GM12878 (cell line): ENCODE data around the gene ABI3. TPM values are rescaled to one million over a fixed set of nuclear protein-coding genes. Genes with fewer than 3 reads are reported as not detected.

ENCODE experiments used
- ATAC-seq: fragments of 200-7000 bp; cut with Tn5 transposase; 3 replicates; pipeline ENCODE4 v1.9.1; 2020; ENCODE audit warnings: mild to moderate bottlenecking, moderate library complexity
- BruUV-seq: library from RNA; stranded (reverse); fragments of 400-500 nt; replicated peaks from 2 replicates; lab custom pipeline; 2021; lab: Mats Ljungman, UMichigan
- CTCF ChIA-PET: fragments of 300-600 bp; sonication (Branson Sonifier 250); formaldehyde crosslinking; extraction: SDS; loops from one replicate; lab custom pipeline; 2021; ENCODE audit warnings: inconsistent platforms; lab: Yijun Ruan, JAX
- POLR2A ChIA-PET: fragments of 350-600 bp; formaldehyde crosslinking; extraction: SDS; loops from one replicate; lab custom pipeline; 2021; ENCODE audit warnings: inconsistent platforms; lab: Charles Lee
- RAD21 ChIA-PET: fragments of 300-600 bp; sonication (Branson Sonifier 250); formaldehyde crosslinking; loops from one replicate; lab custom pipeline; 2023; ENCODE audit warnings: antibody characterized with exemption; ENCODE audit not compliant: unreplicated experiment; lab: Charles Lee
- SMC1A ChIA-PET: fragments of 300-600 bp; sonication (Branson Sonifier 250); formaldehyde crosslinking; loops from one replicate; lab custom pipeline; 2023; ENCODE audit not compliant: unreplicated experiment, uncharacterized antibody; lab: Charles Lee
- DNase-seq: peaks from one replicate; pipeline ENCODE4 v3.0.0-alpha.2; 2011; ENCODE audit warnings: low read depth, low spot score
- FAIRE-seq: peaks from 3 replicates; lab custom pipeline; 2011; peaks lifted over from hg19 to GRCh38; lab: Jason Lieb, UNC
- H2AFZ ChIP-seq: 2 replicates; pipeline ENCODE4 v1.6.0; 2011; ENCODE audit warnings: low read depth, low read length, control low read depth; ENCODE audit not compliant: control insufficient read depth
- H3K27ac ChIP-seq: 2 replicates; pipeline ENCODE4 v1.5.1; 2011; ENCODE audit warnings: control low read depth; ENCODE audit not compliant: control insufficient read depth, insufficient read depth
- H3K27me3 ChIP-seq, 2 experiments: replicated peaks in 1 of 2; 2 replicates each; pipeline versions ENCODE4 v1.6.0 to v1.6.1; 2011; ENCODE audit warnings: low read length in 1 of 2; ENCODE audit not compliant: control insufficient read depth in 2 of 2, insufficient read depth in 2 of 2
- H3K36me3 ChIP-seq, 2 experiments: 2 replicates each; pipeline ENCODE4 v1.5.1; 2011; ENCODE audit warnings: low read length in 1 of 2; ENCODE audit not compliant: control insufficient read depth in 2 of 2, insufficient read depth in 2 of 2
- H3K4me1 ChIP-seq: 2 replicates; pipeline ENCODE4 v1.6.1; 2011; ENCODE audit warnings: mild to moderate bottlenecking, low read length, moderate library complexity, mixed read lengths; ENCODE audit not compliant: control insufficient read depth, insufficient read depth
- H3K4me2 ChIP-seq: 2 replicates; pipeline ENCODE4 v1.6.0; 2011; ENCODE audit warnings: control low read depth; ENCODE audit not compliant: control insufficient read depth, insufficient read depth
- H3K4me3 ChIP-seq: fragments of 200-600 bp; sonication (generic); 2 replicates; pipeline ENCODE4 v1.5.1; 2016
- H3K79me2 ChIP-seq: 2 replicates; pipeline ENCODE4 v1.6.0; 2011; ENCODE audit warnings: low read length; ENCODE audit not compliant: control insufficient read depth, insufficient read depth
- H3K9ac ChIP-seq: 2 replicates; pipeline ENCODE4 v1.8.0; 2011; ENCODE audit warnings: low read length, control low read depth, mixed read lengths; ENCODE audit not compliant: control insufficient read depth, insufficient read depth
- H3K9me3 ChIP-seq: replicated peaks from 3 replicates; pipeline ENCODE4 v1.5.1; 2011; ENCODE audit warnings: mild to moderate bottlenecking, low read length; ENCODE audit not compliant: control insufficient read depth, insufficient read depth
- H4K20me1 ChIP-seq: 2 replicates; pipeline ENCODE4 v1.6.0; 2011; ENCODE audit not compliant: control insufficient read depth, insufficient read depth
- ATF2 ChIP-seq: IDR thresholded peaks from 2 replicates; pipeline ENCODE4 v1.6.1; 2012; ENCODE audit warnings: low read length, inconsistent platforms
- BACH1 ChIP-seq: fragments of 450-650 bp; IDR thresholded peaks from 2 replicates; pipeline ENCODE4 v1.6.1; 2017; ENCODE audit warnings: mild to moderate bottlenecking, borderline replicate concordance
- CBFB ChIP-seq: IDR thresholded peaks from 2 replicates; pipeline ENCODE4 v1.6.1; 2016; ENCODE audit warnings: antibody characterized with exemption, low read depth
- CHD2 ChIP-seq: IDR thresholded peaks from 2 replicates; pipeline ENCODE4 v1.6.1; 2011; ENCODE audit warnings: low read depth, low read length, improper control_type of control experiment, borderline replicate concordance
- CREB1 ChIP-seq: IDR thresholded peaks from 2 replicates; pipeline ENCODE4 v1.6.1; 2012; ENCODE audit warnings: low read depth, mild to moderate bottlenecking, inconsistent platforms
- EGR1 ChIP-seq, 2 experiments: IDR thresholded peaks; 1 replicate in 1 of 2; 2 replicates in 1 of 2; pipeline ENCODE4 v1.6.1; 2011 to 2012; ENCODE audit warnings: low read depth in 2 of 2, low read length in 2 of 2, borderline replicate concordance in 1 of 2, mild to moderate bottlenecking in 1 of 2, moderate library complexity in 1 of 2
- MTA3 ChIP-seq: IDR thresholded peaks from 2 replicates; pipeline ENCODE4 v1.6.1; 2012; ENCODE audit warnings: low read length, inconsistent platforms, borderline replicate concordance
- NFXL1 ChIP-seq: fragments of 450-650 bp; IDR thresholded peaks from 2 replicates; pipeline ENCODE4 v1.6.1; 2017; ENCODE audit warnings: antibody characterized with exemption, mild to moderate bottlenecking, borderline replicate concordance
- NKRF ChIP-seq: fragments of 450-650 bp; conservative IDR thresholded peaks from 2 replicates; pipeline ENCODE4 v1.6.1; 2017; ENCODE audit warnings: mild to moderate bottlenecking, moderate library complexity
- POLR2A ChIP-seq: IDR thresholded peaks from 2 replicates; pipeline ENCODE4 v1.6.1; 2011; ENCODE audit warnings: low read depth, mild to moderate bottlenecking, low read length
- POLR2AphosphoS2 ChIP-seq: IDR thresholded peaks from 2 replicates; pipeline ENCODE4 v1.6.1; 2011; ENCODE audit warnings: low read depth, mild to moderate bottlenecking, low read length, improper control_type of control experiment, moderate library complexity
- POU2F2 ChIP-seq: IDR thresholded peaks from 3 replicates; pipeline ENCODE4 v1.6.1; 2011; ENCODE audit warnings: low read depth, mild to moderate bottlenecking, low read length, borderline replicate concordance
- RUNX3 ChIP-seq: IDR thresholded peaks from 2 replicates; pipeline ENCODE4 v1.6.1; 2012; ENCODE audit warnings: low read length, inconsistent platforms
- SMAD5 ChIP-seq: IDR thresholded peaks from 2 replicates; pipeline ENCODE4 v1.6.1; 2016; ENCODE audit warnings: antibody characterized with exemption, low read depth
- SREBF2 ChIP-seq: IDR thresholded peaks from 2 replicates; pipeline ENCODE4 v1.6.1; 2012; ENCODE audit warnings: mild to moderate bottlenecking, low read length
- TARDBP ChIP-seq: IDR thresholded peaks from 2 replicates; pipeline ENCODE4 v1.6.1; 2016; ENCODE audit warnings: borderline replicate concordance
- TCF12 ChIP-seq: IDR thresholded peaks from 2 replicates; pipeline ENCODE4 v1.6.1; 2011; ENCODE audit warnings: low read depth, mild to moderate bottlenecking, low read length
- TCF3 ChIP-seq: IDR thresholded peaks from 2 replicates; pipeline ENCODE4 v1.6.1; 2012; ENCODE audit warnings: low read depth, mild to moderate bottlenecking, low read length, borderline replicate concordance; ENCODE audit not compliant: insufficient read depth
- ZBED1 ChIP-seq: IDR thresholded peaks from 2 replicates; pipeline ENCODE4 v1.6.1; 2016; ENCODE audit warnings: borderline replicate concordance
- WGBS: methylation state at CpG from one replicate; pipeline ENCODE4 v1.1.6; 2016; ENCODE audit warnings: low lambda C conversion rate; ENCODE audit not compliant: insufficient replicate concordance, insufficient coverage; ENCODE audit errors: missing lambda C conversion rate; 5-methylcytosine and 5-hydroxymethylcytosine counted together
- in situ Hi-C: fragments of 300-500 bp; cut with MboI; formaldehyde crosslinking; loops from 9 replicates; pipeline ENCODE4 v1.14.3; 2018; ENCODE audit warnings: mixed read lengths
- intact Hi-C: fragments of 100-400 bp; cut with micrococcal nuclease; formaldehyde crosslinking; loops from one replicate; pipeline ENCODE4 v1.14.2; 2022; ENCODE audit not compliant: unreplicated experiment
- polyA plus RNA-seq, 11 experiments: library from polyadenylated mRNA; depleted of rRNA in 4 of 11; unstranded in 6 of 11; stranded (reverse) in 5 of 11; fragments of >200 nt; fragmentation: Nextera tagmentation in 4 of 11; fragmentation: Illumina TruSeq in 1 of 11; extraction: Ambion mirVana in 4 of 11; extraction: Trizol in 1 of 11; gene quantifications; 1 replicate in 1 of 11; 2 replicates in 10 of 11; pipeline versions ENCODE4 v1.2.1 to v1.2.3, GENCODE V29; 2011 to 2016; ENCODE audit warnings: inconsistent platforms in 2 of 11, missing spikeins in 2 of 11, low read depth in 1 of 11
- total RNA-seq, 4 experiments: library from RNA; depleted of rRNA in 3 of 4; stranded (reverse); fragments of >200 nt in 3 of 4; fragmentation: Illumina TruSeq in 1 of 4; extraction: Trizol in 1 of 4; gene quantifications; 2 replicates each; pipeline versions ENCODE4 v1.2.1 to v1.2.3, GENCODE V29; 2013 to 2021

The ABI3 gene
- total and polyA plus RNA-seq, 10 of the 15 experiments (the other 5 are each of a cell fraction or from before 2014, with no cell fraction given): 13.4 to 109 (median 51.1) TPM

- Histone ChIP-seq H3K9ac (no peak overlapping the region), H3K4me3 (peak overlapping the region; percentile 48; the same call in 1 of the 2 replicates), H3K36me3 (peaks cover 6 to 13% of the 10 kb centered on the region in 2 experiments), H3K27me3 (no peaks in the 10 kb centered on the region), H2AFZ (no peak overlapping the region), H3K4me2 (peak overlapping the region; percentile 62), H3K27ac (no peak overlapping the region), H3K79me2 (no peaks in the 10 kb centered on the region; the same call in 1 of the 2 replicates), H3K9me3 (no peaks in the 10 kb centered on the region), H4K20me1 (0 out of 2 replicates have a peak, but pooled peaks cover 7% of the 10 kb centered on the region), H3K4me1 (peaks cover 34% of the 10 kb centered on the region)
- SMC1A ChIA-PET: interaction anchor here (1.1 to 7.3 kb wide), 2 partner anchors 33 to 44 kb away, joined by 4 to 118 read pairs; no protein-coding TSS in a partner anchor
- DNase-seq (no peak), FAIRE-seq (no peak), ATAC-seq (no peak)
- in situ Hi-C loops: loop anchor here (10.0 kb wide), 1 partner anchor 50 kb away; no protein-coding TSS in a partner anchor
- CTCF ChIA-PET: interaction anchor here (0.6 to 8.2 kb wide), 8 partner anchors 9 to 192 kb away, joined by 3 to 89 read pairs (median 7); partner anchors contain the start of gene ABI3
- no TSS peak for BruUV-seq
- intact Hi-C loops: no loop called here
- RAD21 ChIA-PET: interaction anchor here (1.0 to 5.9 kb wide), 3 partner anchors 11 to 44 kb away, joined by 6 to 72 read pairs (median 51); partner anchors contain the start of genes ABI3 and GNGT2
- POLR2A ChIA-PET: interaction anchor here (0.7 to 3.6 kb wide), 4 partner anchors 10 to 45 kb away, joined by 3 to 12 read pairs (median 3); no protein-coding TSS in a partner anchor
- WGBS: 12% methylated on average over 95 of the region's 95 CpGs
- no peak for TF ChIP-seq CBFB
- TF ChIP-seq POU2F2: peak; percentile 18; the same call in 1 of the 3 replicates
- no peak for TF ChIP-seq NKRF
- TF ChIP-seq SMAD5: 0 out of 2 replicates have a peak, but pooled peaks have one; percentile 47
- TF ChIP-seq RUNX3: peak; percentile 4; the same call in 1 of the 2 replicates
- TF ChIP-seq NFXL1: no peak
- TF ChIP-seq MTA3: 0 out of 2 replicates have a peak, but pooled peaks have one; percentile 37
- TF ChIP-seq POLR2AphosphoS2: peak; percentile 92
- TF ChIP-seq BACH1: peak; percentile 59; the same call in 1 of the 2 replicates
- peak; percentile 86 for TF ChIP-seq POLR2A
- peak; percentile 28; the same call in 1 of the 2 replicates for TF ChIP-seq TCF3
- peak; percentile 21; the same call in 1 of the 2 replicates for TF ChIP-seq ATF2
- TF ChIP-seq TCF12: 0 out of 2 replicates have a peak, but pooled peaks have one; percentile 11
- TF ChIP-seq SREBF2: no peak
- 0 out of 2 replicates have a peak, but pooled peaks have one; percentile 21 for TF ChIP-seq CHD2
- peak; percentile 22; the same call in 1 of the 2 replicates for TF ChIP-seq ZBED1
- TF ChIP-seq TARDBP: peak; percentile 59; the same call in 1 of the 2 replicates
- peak; percentile 30; the same call in 1 of the 2 replicates for TF ChIP-seq CREB1
- TF ChIP-seq EGR1 (IDR thresholded peaks at IDR 0.05; ENCODE audit: borderline replicate concordance in 1 of 2, low read depth in 2 of 2, low read length in 2 of 2): peak in 1 of 2 experiments; percentile 20; a peak in 1 of 3 replicates
These were observed 13.9 kb downstream of the ABI3 start for GRCh38 chr17:49224198-49224996.
